K562 (cell line): Measurements from ENCODE around the gene MYO1E. TPM values are rescaled to one million over a fixed set of nuclear protein-coding genes. Genes with fewer than 3 reads are reported as not detected.

Experiments
- ATAC-seq: fragments of 200-7000 bp; cut with Tn5 transposase; 3 replicates; pipeline ENCODE4 v1.9.1; 2020; ENCODE audit warnings: moderate library complexity
- BruUV-seq: library from RNA; stranded (reverse); fragments of 400-500 nt; replicated peaks from 2 replicates; lab custom pipeline; 2021; lab: Mats Ljungman, UMichigan
- CTCF ChIA-PET: fragments of 300-600 bp; formaldehyde crosslinking; extraction: SDS; loops from one replicate; lab custom pipeline; 2021; ENCODE audit warnings: low intra/inter-chr PET ratio; lab: Yijun Ruan, JAX
- POLR2A ChIA-PET: fragments of 300-600, 350-650 bp; sonication (Branson Sonifier 250); formaldehyde crosslinking; extraction: SDS; loops from one replicate; lab custom pipeline; 2021; ENCODE audit warnings: antibody characterized with exemption, inconsistent platforms; lab: Yijun Ruan, JAX
- DNase-seq, 4 experiments: peaks; one replicate each; pipeline versions ENCODE4 v3.0.0 to v3.0.0-alpha.2; 2011 to 2018; ENCODE audit warnings: low spot score in 3 of 4, mixed read lengths in 3 of 4; ENCODE audit errors: extremely low read depth in 1 of 4
- FAIRE-seq: peaks from 2 replicates; lab custom pipeline; 2011; peaks lifted over from hg19 to GRCh38; lab: Jason Lieb, UNC
- H2AFZ ChIP-seq: 2 replicates; pipeline ENCODE4 v1.6.0; 2011; ENCODE audit warnings: low read depth, low read length, control low read depth, inconsistent platforms
- H3K27ac ChIP-seq: fragments of 200-600 bp; 3 replicates; pipeline ENCODE4 v1.8.0; 2011; ENCODE audit warnings: low read depth, mild to moderate bottlenecking, control low read depth, inconsistent platforms, low read length, moderate library complexity, mixed read lengths; ENCODE audit errors: extremely low read depth
- H3K27me3 ChIP-seq, 2 experiments: fragments of 300-600 bp in 1 of 2; 2 replicates in 1 of 2; 3 replicates in 1 of 2; pipeline versions ENCODE4 v1.6.0 to v1.8.0; 2011; ENCODE audit warnings: inconsistent platforms in 2 of 2, low read length in 2 of 2, mild to moderate bottlenecking in 1 of 2, mixed read lengths in 1 of 2, moderate library complexity in 1 of 2; ENCODE audit not compliant: control insufficient read depth in 2 of 2, insufficient read depth in 2 of 2
- H3K36me3 ChIP-seq: fragments of 300-600 bp; 3 replicates; pipeline ENCODE4 v1.8.0; 2011; ENCODE audit warnings: mild to moderate bottlenecking, low read length, inconsistent platforms; ENCODE audit not compliant: control insufficient read depth, insufficient read depth
- H3K4me1 ChIP-seq, 2 experiments: fragments of 200-600 bp in 1 of 2; replicated peaks in 1 of 2; 2 replicates in 1 of 2; 3 replicates in 1 of 2; pipeline versions ENCODE4 v1.5.1 to v1.8.0; 2011; ENCODE audit warnings: inconsistent platforms in 2 of 2, low read length in 2 of 2, mild to moderate bottlenecking in 1 of 2, mixed read lengths in 1 of 2, moderate library complexity in 1 of 2; ENCODE audit not compliant: control insufficient read depth in 2 of 2, insufficient read depth in 2 of 2
- H3K4me2 ChIP-seq: 2 replicates; pipeline ENCODE4 v1.6.1; 2011; ENCODE audit warnings: low read length, control low read depth, inconsistent platforms, mixed read lengths; ENCODE audit not compliant: insufficient read depth
- H3K4me3 ChIP-seq: fragments of 200-600 bp; sonication (generic), shearing (Covaris generic); 2 replicates; pipeline ENCODE4 v1.5.1; 2016; ENCODE audit warnings: control low read depth, inconsistent platforms
- H3K79me2 ChIP-seq: fragments of 200-600 bp; 3 replicates; pipeline ENCODE4 v1.8.0; 2011; ENCODE audit warnings: low read length, inconsistent platforms; ENCODE audit not compliant: control insufficient read depth, insufficient read depth
- H3K9ac ChIP-seq, 2 experiments: 2 replicates each; pipeline versions ENCODE4 v1.6.0 to v1.6.1; 2011; ENCODE audit warnings: low read depth in 2 of 2, low read length in 2 of 2, control low read depth in 1 of 2, inconsistent platforms in 1 of 2, mild to moderate bottlenecking in 1 of 2, mixed read lengths in 1 of 2; ENCODE audit not compliant: insufficient read depth in 1 of 2
- H3K9me1 ChIP-seq: one replicate; pipeline ENCODE4 v1.6.0; 2011; ENCODE audit warnings: inconsistent platforms, mild to moderate bottlenecking, low read length, moderate library complexity; ENCODE audit not compliant: control insufficient read depth, insufficient read depth
- H3K9me3 ChIP-seq: replicated peaks from 2 replicates; pipeline ENCODE4 v1.5.1; 2011; ENCODE audit warnings: low read depth, low read length, inconsistent platforms; ENCODE audit not compliant: control insufficient read depth, insufficient read depth
- H4K20me1 ChIP-seq: replicated peaks from 2 replicates; pipeline ENCODE4 v1.6.1; 2011; ENCODE audit warnings: low read length, inconsistent platforms, mixed read lengths; ENCODE audit not compliant: control insufficient read depth, insufficient read depth
- FIP1L1 ChIP-seq: fragments of 200-400 bp; formaldehyde crosslinking; IDR thresholded peaks from 2 replicates; pipeline ENCODE4 v1.6.1; 2018; ENCODE audit warnings: mild to moderate bottlenecking, low read depth, low read length; ENCODE audit not compliant: poor library complexity, severe bottlenecking
- JUN ChIP-seq, 2 experiments: sonication (generic) in 1 of 2; formaldehyde crosslinking in 1 of 2; IDR thresholded peaks; 2 replicates each; pipeline versions ENCODE4 v1.6.1 to v1.8.0; 2012 to 2022; ENCODE audit warnings: borderline replicate concordance in 2 of 2, mild to moderate bottlenecking in 2 of 2, improper control_type of control experiment in 1 of 2, low read depth in 1 of 2, low read length in 1 of 2, missing genetic modification reagents in 1 of 2
- RAD21 ChIP-seq, 2 experiments: fragments of 250-450 bp in 1 of 2; fragments of 450-650 bp in 1 of 2; sonication (Bioruptor Pico) in 1 of 2; formaldehyde crosslinking in 1 of 2; IDR thresholded peaks in 1 of 2; conservative IDR thresholded peaks in 1 of 2; 2 replicates each; pipeline versions ENCODE4 v1.4.0 to v1.8.0; 2020 to 2022; ENCODE audit warnings: mild to moderate bottlenecking in 2 of 2, moderate library complexity in 1 of 2
- STAT5A ChIP-seq: IDR thresholded peaks from 2 replicates; pipeline ENCODE4 v1.6.1; 2012; ENCODE audit warnings: low read length, inconsistent platforms, borderline replicate concordance
- ZC3H4 ChIP-seq: sonication (generic); formaldehyde crosslinking; IDR thresholded peaks from 2 replicates; pipeline ENCODE4 v1.9.0; 2021; ENCODE audit warnings: missing genetic modification reagents, borderline replicate concordance
- ZEB2 ChIP-seq: fragments of 450-650 bp; IDR thresholded peaks from 2 replicates; pipeline ENCODE4 v1.6.1; 2016
- ZNF143 ChIP-seq: sonication (generic); formaldehyde crosslinking; IDR thresholded peaks from 2 replicates; pipeline ENCODE4 v1.9.0; 2022; ENCODE audit warnings: mild to moderate bottlenecking, missing genetic modification reagents
- WGBS: fragments of 100-300 bp; shearing (Covaris generic); methylation state at CpG from one replicate; pipeline ENCODE4 v1.1.6; 2016; ENCODE audit warnings: low coverage, mixed read lengths; ENCODE audit not compliant: insufficient coverage; ENCODE audit errors: missing lambda C conversion rate; 5-methylcytosine and 5-hydroxymethylcytosine counted together
- in situ Hi-C: fragments of 300-500 bp; cut with MboI; formaldehyde crosslinking; loops from 4 replicates; pipeline ENCODE4 v1.15.0; 2018; ENCODE audit warnings: inconsistent platforms, mixed read lengths
- intact Hi-C: fragments of 100-400 bp; cut with micrococcal nuclease; formaldehyde crosslinking; loops from 2 replicates; pipeline ENCODE4 v1.14.2; 2022
- polyA plus RNA-seq, 8 experiments: library from polyadenylated mRNA; depleted of rRNA in 4 of 8; stranded (reverse) in 5 of 8; unstranded in 3 of 8; fragments of >200 nt; fragmentation: Nextera tagmentation in 2 of 8; fragmentation: Illumina TruSeq in 1 of 8; extraction: Ambion mirVana in 2 of 8; extraction: Trizol in 1 of 8; gene quantifications; 2 replicates each; pipeline versions ENCODE4 v1.2.1 to v1.2.3, GENCODE V29; 2011 to 2014; ENCODE audit warnings: inconsistent platforms in 1 of 8, missing spikeins in 1 of 8
- total RNA-seq, 7 experiments: library from RNA; depleted of rRNA in 6 of 7; stranded (reverse); fragments of >200 nt in 6 of 7; fragmentation: Illumina TruSeq in 2 of 7; extraction: Trizol in 2 of 7; gene quantifications; 2 replicates each; pipeline versions ENCODE4 v1.2.1 to v1.2.3, GENCODE V29; 2011 to 2021; ENCODE audit warnings: low replicate concordance in 1 of 7
- TF ChIP-seq, protein P1 (sequence below), 3 experiments: IDR thresholded peaks in 2 of 3; conservative IDR thresholded peaks in 1 of 3; 2 replicates each; pipeline ENCODE4 v1.5.1; 2011 to 2012; ENCODE audit warnings: low read length in 3 of 3, mild to moderate bottlenecking in 3 of 3, control low read depth in 2 of 3, improper control_type of control experiment in 1 of 3, inconsistent platforms in 1 of 3, low read depth in 1 of 3, mixed read lengths in 1 of 3, moderate library complexity in 1 of 3; ENCODE audit not compliant: insufficient read depth in 2 of 3
- TF ChIP-seq, protein P2 (sequence below), 3 experiments: fragments of 200-800 bp in 1 of 3; sonication (Bioruptor generic) in 1 of 3; sonication (generic) in 1 of 3; formaldehyde crosslinking in 1 of 3; IDR thresholded peaks; 2 replicates each; pipeline versions ENCODE4 v1.6.1 to v1.8.0; 2016 to 2022; ENCODE audit warnings: mild to moderate bottlenecking in 2 of 3, missing compliant biosample characterization in 2 of 3, missing genetic modification characterization in 2 of 3, missing genetic modification reagents in 1 of 3
- TF ChIP-seq, protein P3 (sequence below), 2 experiments: fragments of 450-650 bp; IDR thresholded peaks; 2 replicates each; pipeline ENCODE4 v1.6.1; 2016

MYO1E gene
- total and polyA plus RNA-seq, 9 of the 15 experiments (the other 6 are each of a cell fraction or from before 2014, with no cell fraction given), result under 0.01 to 0.44 (median 0.01) TPM; not detected in 6

DNA sequence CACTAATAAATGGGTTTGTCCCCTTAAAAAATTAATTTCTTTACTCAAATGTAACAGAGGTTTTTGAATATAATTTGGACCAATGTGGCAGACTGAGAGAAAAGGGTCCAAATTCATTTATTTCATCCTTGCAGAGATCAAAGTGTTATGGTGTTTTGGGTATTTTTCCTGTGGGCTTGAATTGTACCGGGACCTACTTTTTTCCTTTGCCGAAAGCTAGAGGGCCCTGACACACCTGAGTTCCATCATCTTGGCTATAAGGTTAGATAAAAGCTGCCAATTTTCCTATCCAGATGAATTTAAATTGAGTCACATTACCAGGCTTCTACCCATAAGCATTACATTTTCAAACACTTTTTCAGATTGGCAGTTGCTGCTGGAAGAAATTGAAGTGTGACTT is 266.8 kb downstream of the MYO1E start:
- H3K4me2 ChIP-seq, result peak overlapping the region; percentile 87
- H3K9me3 ChIP-seq, result no peaks in the 10 kb centered on the region
- H3K79me2 ChIP-seq, result peaks cover 40% of the 10 kb centered on the region
- no TSS peak for BruUV-seq
- 0% methylated on average over 2 of the region's 2 CpGs for WGBS
- ChIA-PET POLR2A (interaction anchor here (0.7 to 4.6 kb wide), 7 partner anchors 8 to 119 kb away, joined by 3 to 27 read pairs (median 4); no protein-coding TSS in a partner anchor), CTCF (interaction anchor here (0.8 kb wide), 1 partner anchor 33 kb away, joined by 3 read pairs; no protein-coding TSS in a partner anchor)
- DNase-seq (peak in 2 of 4 experiments; percentile 21 to 27), ATAC-seq (no peak), FAIRE-seq (no peak)
- peak overlapping the region; percentile 97; a peak in 2 of 4 replicates for H3K9ac ChIP-seq
- in situ Hi-C loops, result no loop called here
- peak overlapping the region; percentile 95 for H3K27ac ChIP-seq
- H3K4me3 ChIP-seq, result peak overlapping the region; percentile 82
- no peaks in the 10 kb centered on the region for H3K9me1 ChIP-seq
- no peak for TF ChIP-seq ZNF143 (CRISPR knock-in tag)
- TF ChIP-seq JUN (IDR thresholded peaks at IDR 0.05; ENCODE audit: borderline replicate concordance, low read depth, low read length), result no peak
- TF ChIP-seq JUN (CRISPR knock-in tag; IDR thresholded peaks at IDR 0.05; ENCODE audit: borderline replicate concordance), result no peak
- TF ChIP-seq, protein P1, sequence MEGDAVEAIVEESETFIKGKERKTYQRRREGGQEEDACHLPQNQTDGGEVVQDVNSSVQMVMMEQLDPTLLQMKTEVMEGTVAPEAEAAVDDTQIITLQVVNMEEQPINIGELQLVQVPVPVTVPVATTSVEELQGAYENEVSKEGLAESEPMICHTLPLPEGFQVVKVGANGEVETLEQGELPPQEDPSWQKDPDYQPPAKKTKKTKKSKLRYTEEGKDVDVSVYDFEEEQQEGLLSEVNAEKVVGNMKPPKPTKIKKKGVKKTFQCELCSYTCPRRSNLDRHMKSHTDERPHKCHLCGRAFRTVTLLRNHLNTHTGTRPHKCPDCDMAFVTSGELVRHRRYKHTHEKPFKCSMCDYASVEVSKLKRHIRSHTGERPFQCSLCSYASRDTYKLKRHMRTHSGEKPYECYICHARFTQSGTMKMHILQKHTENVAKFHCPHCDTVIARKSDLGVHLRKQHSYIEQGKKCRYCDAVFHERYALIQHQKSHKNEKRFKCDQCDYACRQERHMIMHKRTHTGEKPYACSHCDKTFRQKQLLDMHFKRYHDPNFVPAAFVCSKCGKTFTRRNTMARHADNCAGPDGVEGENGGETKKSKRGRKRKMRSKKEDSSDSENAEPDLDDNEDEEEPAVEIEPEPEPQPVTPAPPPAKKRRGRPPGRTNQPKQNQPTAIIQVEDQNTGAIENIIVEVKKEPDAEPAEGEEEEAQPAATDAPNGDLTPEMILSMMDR (IDR thresholded peaks at IDR 0.05 in 2 of 3, conservative IDR thresholded peaks at IDR 0.05 in 1 of 3; ENCODE audit: insufficient read depth in 2 of 3, low read depth in 1 of 3, low read length in 3 of 3), result peak in 2 of 3 experiments; percentile 14 to 33; a peak in 2 of 6 replicates
- TF ChIP-seq RAD21 (CRISPR knock-in tag; conservative IDR thresholded peaks at IDR 0.05 in 1 of 2, IDR thresholded peaks at IDR 0.05 in 1 of 2), result peak in 1 of 2 experiments; percentile 13; a peak in 1 of 4 replicates
- TF ChIP-seq, protein P2, sequence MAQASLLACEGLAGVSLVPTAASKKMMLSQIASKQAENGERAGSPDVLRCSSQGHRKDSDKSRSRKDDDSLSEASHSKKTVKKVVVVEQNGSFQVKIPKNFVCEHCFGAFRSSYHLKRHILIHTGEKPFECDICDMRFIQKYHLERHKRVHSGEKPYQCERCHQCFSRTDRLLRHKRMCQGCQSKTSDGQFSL (CRISPR knock-in tag; IDR thresholded peaks at IDR 0.05), result no peak
- TF ChIP-seq, protein P2 (tag; IDR thresholded peaks at IDR 0.05), result 0 out of 4 replicates have a peak, but pooled peaks of 1 of the 2 experiments have one; percentile 0
- TF ChIP-seq, protein P3, sequence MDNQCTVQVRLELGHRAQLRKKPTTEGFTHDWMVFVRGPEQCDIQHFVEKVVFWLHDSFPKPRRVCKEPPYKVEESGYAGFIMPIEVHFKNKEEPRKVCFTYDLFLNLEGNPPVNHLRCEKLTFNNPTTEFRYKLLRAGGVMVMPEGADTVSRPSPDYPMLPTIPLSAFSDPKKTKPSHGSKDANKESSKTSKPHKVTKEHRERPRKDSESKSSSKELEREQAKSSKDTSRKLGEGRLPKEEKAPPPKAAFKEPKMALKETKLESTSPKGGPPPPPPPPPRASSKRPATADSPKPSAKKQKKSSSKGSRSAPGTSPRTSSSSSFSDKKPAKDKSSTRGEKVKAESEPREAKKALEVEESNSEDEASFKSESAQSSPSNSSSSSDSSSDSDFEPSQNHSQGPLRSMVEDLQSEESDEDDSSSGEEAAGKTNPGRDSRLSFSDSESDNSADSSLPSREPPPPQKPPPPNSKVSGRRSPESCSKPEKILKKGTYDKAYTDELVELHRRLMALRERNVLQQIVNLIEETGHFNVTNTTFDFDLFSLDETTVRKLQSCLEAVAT (IDR thresholded peaks at IDR 0.05), result no peak
- no peak for TF ChIP-seq FIP1L1
- TF ChIP-seq ZEB2, result 0 out of 2 replicates have a peak, but pooled peaks have one; percentile 9
- 0 out of 2 replicates have a peak, but pooled peaks have one; percentile 10 for TF ChIP-seq STAT5A
- TF ChIP-seq ZC3H4, result no peak
- intact Hi-C loops, result loop anchor here (5.0 kb wide), 1 partner anchor 119 kb away; the partner anchor contains the start of gene RNF111
- H3K36me3 ChIP-seq, result peaks cover 38% of the 10 kb centered on the region
- H4K20me1 ChIP-seq, result no peaks in the 10 kb centered on the region; the same call in 1 of the 2 replicates
- peak overlapping the region; percentile 95 for H2AFZ ChIP-seq
- H3K27me3 ChIP-seq, result no peaks in the 10 kb centered on the region
- H3K4me1 ChIP-seq, result peaks cover 3 to 7% of the 10 kb centered on the region in 2 experiments; a peak in 3 of 5 replicates
